ENCODE measurements around the gene CLCNKA.

Gene CLCNKA

GRCh38 chr1:15981679-15982078, 40.2 kb upstream of the CLCNKA start:
- no peak overlapping the region for H3K9ac ChIP-seq (ENCODE audit: low read depth, low read length)
- H3K36me3 ChIP-seq (ENCODE audit: insufficient read depth, low read length): no peaks in the 10 kb centered on the region
- no peak overlapping the region for H3K27ac ChIP-seq (ENCODE audit: low read length)
- peaks cover 2% of the 10 kb centered on the region for H3K9me3 ChIP-seq (ENCODE audit: insufficient read depth, low read length, severe bottlenecking)
- no peak overlapping the region for H2AFZ ChIP-seq (ENCODE audit: low read depth, low read length)
- H3K4me3 ChIP-seq (ENCODE audit: low read depth in 1 of 2, low read length in 2 of 2): no peak overlapping the region
- H3K4me2 ChIP-seq (ENCODE audit: insufficient read depth, low read length): no peak overlapping the region
- H3K27me3 ChIP-seq (ENCODE audit: insufficient read depth, low read length, poor library complexity): no peaks in the 10 kb centered on the region
- ATAC-seq (ENCODE audit: insufficient read depth, low read depth): no peak
- H4K20me1 ChIP-seq (ENCODE audit: insufficient read depth, low read length): no peaks in the 10 kb centered on the region
- no peak for DNase-seq
- H3K4me1 ChIP-seq (ENCODE audit: insufficient read depth, low read length): peaks cover under 1% of the 10 kb centered on the region; the same call in 1 of the 2 replicates
- H3K79me2 ChIP-seq (ENCODE audit: insufficient read depth, low read length): no peaks in the 10 kb centered on the region
- TF ChIP-seq CTCF (IDR thresholded peaks at IDR 0.05; ENCODE audit: borderline replicate concordance, extremely low read depth, low read length, poor library complexity, severe bottlenecking) (no peak), EZH2 (IDR thresholded peaks at IDR 0.05; ENCODE audit: borderline replicate concordance, low read depth, low read length, severe bottlenecking) (no peak)

- H2AFZ ChIP-seq (ENCODE audit: low read depth, low read length): no peak overlapping the region
- no peak overlapping the region for H3K4me3 ChIP-seq (ENCODE audit: low read depth in 1 of 2, low read length in 2 of 2)
- no peak overlapping the region for H3K9ac ChIP-seq (ENCODE audit: low read depth, low read length)
- H3K9me3 ChIP-seq (ENCODE audit: insufficient read depth, low read length, severe bottlenecking): peaks cover 2% of the 10 kb centered on the region
- H4K20me1 ChIP-seq (ENCODE audit: insufficient read depth, low read length): no peaks in the 10 kb centered on the region
- no peaks in the 10 kb centered on the region for H3K79me2 ChIP-seq (ENCODE audit: insufficient read depth, low read length)
- H3K4me1 ChIP-seq (ENCODE audit: insufficient read depth, low read length): no peaks in the 10 kb centered on the region
- ATAC-seq (ENCODE audit: insufficient read depth, low read depth) (no peak), DNase-seq (no peak)
- no peak overlapping the region for H3K27ac ChIP-seq (ENCODE audit: low read length)
- no peaks in the 10 kb centered on the region for H3K36me3 ChIP-seq (ENCODE audit: insufficient read depth, low read length)
- no peak overlapping the region for H3K4me2 ChIP-seq (ENCODE audit: insufficient read depth, low read length)
- no peak for TF ChIP-seq EZH2 (IDR thresholded peaks at IDR 0.05; ENCODE audit: borderline replicate concordance, low read depth, low read length, severe bottlenecking)
- TF ChIP-seq CTCF (IDR thresholded peaks at IDR 0.05; ENCODE audit: borderline replicate concordance, extremely low read depth, low read length, poor library complexity, severe bottlenecking): no peak
- no peaks in the 10 kb centered on the region for H3K27me3 ChIP-seq (ENCODE audit: insufficient read depth, low read length, poor library complexity)
Observed at GRCh38 chr1:15983275-15983674, 38.6 kb upstream of the CLCNKA start.

GRCh38 chr1:15985611-15986297, 36.1 kb upstream of the CLCNKA start:
- H2AFZ ChIP-seq (ENCODE audit: low read depth, low read length): no peak overlapping the region
- H4K20me1 ChIP-seq (ENCODE audit: insufficient read depth, low read length): no peaks in the 10 kb centered on the region
- H3K9me3 ChIP-seq (ENCODE audit: insufficient read depth, low read length, severe bottlenecking): peaks cover 2% of the 10 kb centered on the region
- no peak overlapping the region for H3K4me2 ChIP-seq (ENCODE audit: insufficient read depth, low read length)
- H3K27me3 ChIP-seq (ENCODE audit: insufficient read depth, low read length, poor library complexity): no peaks in the 10 kb centered on the region
- H3K79me2 ChIP-seq (ENCODE audit: insufficient read depth, low read length): no peaks in the 10 kb centered on the region
- TF ChIP-seq EZH2 (IDR thresholded peaks at IDR 0.05; ENCODE audit: borderline replicate concordance, low read depth, low read length, severe bottlenecking) (no peak), CTCF (IDR thresholded peaks at IDR 0.05; ENCODE audit: borderline replicate concordance, extremely low read depth, low read length, poor library complexity, severe bottlenecking) (no peak)
- H3K36me3 ChIP-seq (ENCODE audit: insufficient read depth, low read length): no peaks in the 10 kb centered on the region
- DNase-seq (no peak), ATAC-seq (ENCODE audit: insufficient read depth, low read depth) (no peak)
- no peak overlapping the region for H3K9ac ChIP-seq (ENCODE audit: low read depth, low read length)
- H3K27ac ChIP-seq (ENCODE audit: low read length): no peak overlapping the region
- H3K4me3 ChIP-seq (ENCODE audit: low read depth in 1 of 2, low read length in 2 of 2): no peak overlapping the region
- no peaks in the 10 kb centered on the region for H3K4me1 ChIP-seq (ENCODE audit: insufficient read depth, low read length)
